ENCODE data around the gene IL18R1.

The IL18R1 gene

GRCh38 chr2:102342888-102343287, 12.7 kb upstream of the IL18R1 start:
- in situ Hi-C loops (cut with HindIII; ENCODE audit: low sequenced_read_pairs): no loop called here

DNA sequence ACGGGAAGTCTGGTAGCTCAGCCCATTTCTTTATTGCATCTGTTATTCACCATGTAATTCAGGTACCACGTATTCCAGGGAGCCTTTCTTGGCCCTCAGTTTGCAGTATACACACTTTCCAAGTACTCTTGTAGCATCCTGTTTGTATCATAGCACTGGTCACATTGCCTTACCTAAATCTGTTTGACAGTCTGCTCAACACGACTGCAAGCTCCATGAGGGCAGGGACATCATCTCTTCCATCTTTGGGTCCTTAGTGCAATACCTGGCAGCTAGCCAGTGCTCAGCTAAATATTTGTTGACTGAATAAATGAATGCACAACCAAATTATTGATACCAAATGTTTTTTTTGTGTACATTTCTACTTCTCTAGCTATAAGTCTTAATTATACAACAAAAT, 11.2 kb upstream of the IL18R1 start:
- in situ Hi-C loops (cut with HindIII; ENCODE audit: low sequenced_read_pairs): no loop called here

GRCh38 chr2:102345329-102345920, 10.2 kb upstream of the IL18R1 start:
- in situ Hi-C loops (cut with HindIII; ENCODE audit: low sequenced_read_pairs): no loop called here

DNA sequence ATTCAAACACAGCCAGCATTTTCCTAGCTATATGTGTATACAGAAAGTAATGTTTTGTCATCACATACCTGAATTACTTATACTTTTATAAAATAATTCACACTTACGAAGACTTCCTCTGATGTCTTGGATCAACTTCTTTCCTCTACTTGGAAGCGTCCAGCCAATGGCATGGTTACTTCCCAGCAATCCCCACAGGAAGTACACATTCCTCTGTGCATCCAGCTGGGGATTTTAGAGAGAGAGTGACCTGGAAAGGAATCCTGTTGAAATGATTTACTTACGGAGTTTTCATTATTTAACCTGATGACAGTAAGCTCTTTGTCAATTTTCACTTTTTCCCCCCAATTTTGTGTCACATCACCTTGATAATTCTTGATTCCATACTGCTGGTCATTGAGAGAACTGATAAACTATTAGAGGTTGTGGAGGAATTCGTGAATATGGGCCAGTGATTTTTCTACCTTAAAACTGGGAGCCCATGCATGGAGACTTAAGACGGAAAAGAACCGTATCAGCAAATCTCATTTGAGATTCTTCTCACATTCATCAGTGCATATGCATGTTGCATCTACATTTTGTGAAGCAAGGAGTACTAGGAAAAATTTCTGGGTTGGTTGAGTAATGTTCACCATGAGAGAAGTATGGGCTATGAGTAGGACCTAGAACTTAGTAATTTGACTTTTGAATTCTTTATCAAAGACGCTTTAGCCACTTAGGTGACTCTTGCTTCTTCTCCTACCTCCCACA, 9.0 kb upstream of the IL18R1 start:
- in situ Hi-C loops (cut with HindIII; ENCODE audit: low sequenced_read_pairs): no loop called here

GRCh38 chr2:102350137-102350793, 5.3 kb upstream of the IL18R1 start:
- in situ Hi-C loops (cut with HindIII; ENCODE audit: low sequenced_read_pairs): loop anchor here (5.0 kb wide), 2 partner anchors 93 to 343 kb away; no protein-coding TSS in a partner anchor

GRCh38 chr2:102356381-102356712, 751 bp downstream of the IL18R1 start:
- in situ Hi-C loops (cut with HindIII; ENCODE audit: low sequenced_read_pairs): no loop called here

DNA sequence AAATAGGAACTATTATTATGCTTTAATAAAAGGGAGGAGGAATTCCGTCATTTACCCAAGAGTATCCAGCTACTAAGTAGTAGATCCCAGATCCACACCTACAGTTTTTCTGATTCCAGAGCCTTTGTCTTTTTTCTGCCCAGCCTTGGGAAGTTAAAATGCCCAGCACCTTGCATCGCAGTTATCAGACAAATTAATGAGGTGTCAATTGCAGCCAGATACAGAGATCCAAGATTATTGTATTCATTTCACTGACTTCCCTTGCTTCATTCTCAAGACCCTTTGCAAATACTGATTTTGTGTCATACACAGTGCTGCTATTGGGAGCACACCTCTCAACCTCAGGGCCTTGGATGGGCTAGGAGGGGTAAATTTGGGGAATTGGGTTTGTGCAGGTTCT, 1.1 kb downstream of the IL18R1 start:
- in situ Hi-C loops (cut with HindIII; ENCODE audit: low sequenced_read_pairs): no loop called here

DNA sequence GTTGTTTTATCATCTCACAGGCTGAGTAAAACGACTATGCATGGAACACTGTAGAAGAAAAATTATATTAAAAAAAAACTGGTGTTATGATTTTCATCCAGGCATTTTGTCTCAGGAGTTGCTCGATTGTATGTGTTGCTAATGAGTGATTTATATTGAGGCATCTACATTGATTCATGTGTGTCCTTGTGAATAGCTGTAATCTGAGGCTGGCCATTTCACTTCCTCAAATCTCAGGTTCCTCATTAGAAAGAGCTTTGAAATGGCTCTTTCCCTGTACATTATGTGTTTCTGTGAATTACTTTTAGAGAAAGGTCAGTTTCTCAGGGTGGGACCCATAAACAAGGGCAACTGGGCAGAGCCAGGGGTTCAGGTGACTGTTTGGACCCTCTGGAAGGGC, 2.3 kb downstream of the IL18R1 start:
- in situ Hi-C loops (cut with HindIII; ENCODE audit: low sequenced_read_pairs): no loop called here

DNA sequence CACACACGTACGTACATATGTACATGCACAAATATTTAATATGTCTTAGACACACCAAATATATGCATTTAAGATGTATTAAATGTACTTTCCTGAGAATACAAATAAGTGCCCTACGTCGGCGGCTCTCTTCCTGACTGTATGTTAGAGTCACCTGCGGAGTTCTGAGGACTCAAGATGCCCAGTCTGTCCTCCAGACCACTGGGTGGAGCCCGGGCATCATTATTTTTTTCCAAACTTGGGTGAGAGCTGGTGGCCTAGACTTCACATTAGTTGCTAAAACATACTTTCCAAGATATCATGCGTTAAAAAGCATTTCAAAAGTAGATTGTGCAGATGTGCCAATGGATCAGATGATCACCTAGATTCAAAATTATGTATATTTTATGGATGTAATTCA, 2.9 kb downstream of the IL18R1 start:
- in situ Hi-C loops (cut with HindIII; ENCODE audit: low sequenced_read_pairs): no loop called here

DNA sequence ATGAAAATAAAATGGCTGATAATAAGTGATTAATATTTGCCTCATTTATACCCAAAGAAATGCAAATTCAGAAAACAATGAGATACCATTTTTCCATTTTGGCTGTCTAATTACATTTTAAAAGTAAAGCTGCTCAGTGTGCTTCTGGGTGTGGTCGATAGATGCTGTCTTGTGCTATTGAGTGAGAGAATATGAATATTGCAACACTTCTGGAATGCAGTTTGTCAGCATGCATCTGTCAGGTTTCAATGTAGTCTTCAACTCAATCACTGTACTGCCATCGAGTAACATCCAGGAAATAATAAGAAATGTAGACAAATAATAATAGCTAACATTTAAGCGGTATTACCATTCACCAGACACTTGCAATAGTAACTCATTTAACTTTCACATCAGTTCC, 3.9 kb downstream of the IL18R1 start:
- in situ Hi-C loops (cut with HindIII; ENCODE audit: low sequenced_read_pairs): no loop called here

DNA sequence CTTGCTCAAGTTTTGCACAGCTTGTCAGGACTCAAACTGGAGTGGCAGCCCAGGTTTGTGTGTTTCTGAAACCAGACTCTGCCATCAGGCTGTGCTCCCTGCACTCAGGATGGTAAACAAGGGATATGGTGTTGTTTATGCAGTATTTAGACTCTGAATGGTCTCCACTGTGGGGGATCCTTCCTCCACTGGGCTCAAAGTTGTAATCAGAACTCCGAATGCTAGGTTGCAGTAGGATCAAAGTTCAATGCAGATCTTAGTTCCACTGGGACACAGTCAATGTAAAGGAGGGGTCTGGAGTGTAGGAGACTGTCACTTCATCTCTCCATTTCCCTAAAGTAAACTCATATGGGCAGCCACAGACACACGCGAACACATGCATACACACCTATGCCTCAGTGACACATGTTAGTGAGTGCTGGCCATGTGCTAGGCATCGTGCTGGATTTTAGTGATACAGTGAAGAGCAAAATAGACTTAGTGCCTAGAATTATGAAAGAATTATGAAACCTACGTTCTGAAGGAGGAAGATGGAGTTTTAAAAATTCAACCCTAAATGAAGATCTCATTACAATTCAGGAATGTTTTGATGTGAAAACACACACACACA, 6.1 kb downstream of the IL18R1 start:
- in situ Hi-C loops (cut with HindIII; ENCODE audit: low sequenced_read_pairs): no loop called here

DNA sequence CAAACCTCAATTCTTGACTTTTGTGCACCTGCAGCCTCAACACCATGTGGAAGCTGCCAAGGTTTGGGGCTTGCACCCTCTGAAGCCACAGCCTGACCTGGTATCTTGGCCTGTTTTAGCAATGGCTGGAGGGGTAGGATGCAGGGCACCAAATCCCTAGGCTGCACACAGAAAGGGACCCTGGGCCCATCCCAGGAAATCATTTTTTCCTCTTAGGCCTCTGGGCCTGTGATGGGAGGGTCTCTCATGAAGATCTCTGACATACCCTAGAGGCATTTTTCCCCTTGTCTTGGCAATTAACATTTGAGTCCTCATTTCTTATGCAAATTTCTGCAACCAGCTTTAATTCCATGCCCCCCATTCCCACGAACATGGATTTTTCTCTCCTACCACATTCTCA, 10.2 kb downstream of the IL18R1 start:
- in situ Hi-C loops (cut with HindIII; ENCODE audit: low sequenced_read_pairs): no loop called here

- in situ Hi-C loops (cut with HindIII; ENCODE audit: low sequenced_read_pairs): no loop called here
Observed at GRCh38 chr2:102366406-102367112, 11.0 kb downstream of the IL18R1 start.

- in situ Hi-C loops (cut with HindIII; ENCODE audit: low sequenced_read_pairs): no loop called here
Observed at GRCh38 chr2:102367331-102367971, 11.9 kb downstream of the IL18R1 start.

GRCh38 chr2:102368461-102369109, 13.0 kb downstream of the IL18R1 start:
- in situ Hi-C loops (cut with HindIII; ENCODE audit: low sequenced_read_pairs): no loop called here

- in situ Hi-C loops (cut with HindIII; ENCODE audit: low sequenced_read_pairs): no loop called here
Observed at GRCh38 chr2:102369866-102370265, 14.3 kb downstream of the IL18R1 start.

- in situ Hi-C loops (cut with HindIII; ENCODE audit: low sequenced_read_pairs): no loop called here
Observed at GRCh38 chr2:102376052-102376591, 20.5 kb downstream of the IL18R1 start.

- in situ Hi-C loops (cut with HindIII; ENCODE audit: low sequenced_read_pairs): no loop called here
Observed at GRCh38 chr2:102383722-102384121, 28.1 kb downstream of the IL18R1 start.

DNA sequence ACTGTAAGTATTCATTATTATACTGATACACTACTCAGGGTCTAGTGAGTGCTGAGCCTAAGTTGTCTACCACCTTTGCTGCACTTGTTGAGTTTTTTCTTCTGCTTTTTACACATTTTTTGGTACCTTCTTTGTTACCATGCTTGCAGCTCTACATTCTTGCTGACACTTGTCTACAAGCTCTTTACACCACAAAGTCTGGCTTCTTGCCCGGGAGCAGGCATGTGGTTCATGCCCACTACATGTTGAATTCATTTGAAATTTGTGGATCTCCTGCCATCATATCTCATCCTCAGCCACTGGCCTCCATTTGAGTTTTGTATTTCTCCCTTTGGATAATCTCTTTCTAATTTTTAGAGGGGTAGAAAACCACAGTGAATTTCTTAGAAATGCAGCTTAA, 29.9 kb downstream of the IL18R1 start:
- in situ Hi-C loops (cut with HindIII; ENCODE audit: low sequenced_read_pairs): loop anchor here (5.0 kb wide), 2 partner anchors 42 to 53 kb away; no protein-coding TSS in a partner anchor

DNA sequence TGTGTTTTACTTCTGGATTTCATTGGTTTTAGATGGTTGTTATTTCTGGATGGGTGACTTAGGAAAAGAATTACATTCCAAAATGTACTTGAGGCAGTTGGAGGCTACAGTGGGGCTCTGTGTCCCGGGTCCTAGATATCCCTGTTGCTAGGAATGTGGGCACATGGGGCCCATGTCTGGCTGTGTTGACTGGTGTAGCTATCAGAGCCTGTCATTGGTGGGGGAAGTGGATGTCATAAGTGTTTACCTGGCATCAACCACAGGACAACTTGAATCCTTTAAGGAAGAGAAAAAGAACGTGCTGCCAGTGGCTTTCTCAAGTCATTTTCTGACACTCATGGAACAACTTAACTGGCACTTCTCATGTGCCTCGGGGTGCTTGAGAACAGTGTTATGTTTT, 30.4 kb downstream of the IL18R1 start:
- in situ Hi-C loops (cut with HindIII; ENCODE audit: low sequenced_read_pairs): loop anchor here (5.0 kb wide), 2 partner anchors 41 to 54 kb away; no protein-coding TSS in a partner anchor
